GM10847 (cell line): ENCODE measurements around the gene COLEC12.

Experiments
- POLR2A ChIP-seq: IDR thresholded peaks from 2 replicates; pipeline ENCODE4 v1.6.1; 2011; ENCODE audit not compliant: insufficient read length; ENCODE audit errors: extremely low read depth

COLEC12 gene

GRCh38 chr18:312415-312814 lies 188.1 kb downstream of the COLEC12 start:
- no peak for TF ChIP-seq POLR2A

GRCh38 chr18:310042-310441 lies 190.5 kb downstream of the COLEC12 start:
- no peak for TF ChIP-seq POLR2A

DNA sequence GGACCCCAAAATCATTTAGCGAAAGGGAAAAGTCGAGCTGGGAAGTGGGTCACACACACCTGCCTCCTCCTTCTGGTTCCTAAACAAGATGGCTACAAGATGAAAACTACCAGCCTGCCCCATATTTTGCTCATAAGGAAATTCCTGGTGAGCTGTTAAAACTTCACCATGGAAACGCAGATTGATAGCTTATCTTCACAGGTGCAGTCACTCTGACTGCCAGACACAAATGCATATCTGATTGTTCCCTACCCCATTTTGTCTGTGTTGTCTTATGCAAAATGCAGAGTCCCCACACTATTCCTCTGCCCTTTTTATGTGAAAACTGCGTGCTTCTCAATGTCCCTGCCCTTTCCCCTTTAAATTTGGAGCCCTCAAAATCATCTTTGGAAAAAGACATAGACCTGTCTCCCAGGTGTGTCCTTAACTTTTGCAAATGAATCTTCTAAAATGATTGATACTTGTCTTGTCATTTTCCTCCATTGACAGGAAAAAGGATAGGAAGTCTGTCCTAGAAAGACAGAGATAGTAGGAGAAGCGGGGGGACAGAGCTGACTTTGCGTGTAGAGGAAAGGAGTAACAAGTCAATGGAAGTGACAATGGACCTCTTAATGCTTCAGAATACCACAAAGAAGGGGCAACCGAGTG lies 193.8 kb downstream of the COLEC12 start:
- no peak for TF ChIP-seq POLR2A

GRCh38 chr18:305003-305501 lies 195.4 kb downstream of the COLEC12 start:
- TF ChIP-seq POLR2A = no peak

DNA sequence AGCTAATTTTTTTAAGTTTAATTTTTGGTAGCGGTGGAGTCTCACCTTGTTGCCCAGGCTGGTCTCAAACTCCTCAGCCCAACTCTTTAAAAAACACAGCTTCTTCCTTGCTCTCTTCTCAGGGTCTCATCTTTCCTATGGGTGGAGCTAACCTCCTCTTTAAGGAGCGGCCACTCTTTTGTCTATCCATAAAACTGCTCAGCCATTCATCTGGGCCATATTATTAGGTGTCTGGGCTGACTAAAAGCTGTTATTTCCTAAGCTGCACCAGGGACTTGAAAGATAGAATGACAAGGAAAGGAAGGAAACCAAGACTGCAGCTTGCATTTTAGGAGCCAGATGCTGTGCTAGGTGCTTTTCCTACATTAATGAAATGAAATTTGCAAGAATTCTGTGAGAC lies 196.9 kb downstream of the COLEC12 start:
- TF ChIP-seq POLR2A = no peak

GRCh38 chr18:303011-303410 lies 197.5 kb downstream of the COLEC12 start:
- TF ChIP-seq POLR2A = no peak

GRCh38 chr18:302097-302496 lies 198.4 kb downstream of the COLEC12 start:
- no peak for TF ChIP-seq POLR2A

- no peak for TF ChIP-seq POLR2A
Measured at GRCh38 chr18:297936-298335, 202.6 kb downstream of the COLEC12 start.

DNA sequence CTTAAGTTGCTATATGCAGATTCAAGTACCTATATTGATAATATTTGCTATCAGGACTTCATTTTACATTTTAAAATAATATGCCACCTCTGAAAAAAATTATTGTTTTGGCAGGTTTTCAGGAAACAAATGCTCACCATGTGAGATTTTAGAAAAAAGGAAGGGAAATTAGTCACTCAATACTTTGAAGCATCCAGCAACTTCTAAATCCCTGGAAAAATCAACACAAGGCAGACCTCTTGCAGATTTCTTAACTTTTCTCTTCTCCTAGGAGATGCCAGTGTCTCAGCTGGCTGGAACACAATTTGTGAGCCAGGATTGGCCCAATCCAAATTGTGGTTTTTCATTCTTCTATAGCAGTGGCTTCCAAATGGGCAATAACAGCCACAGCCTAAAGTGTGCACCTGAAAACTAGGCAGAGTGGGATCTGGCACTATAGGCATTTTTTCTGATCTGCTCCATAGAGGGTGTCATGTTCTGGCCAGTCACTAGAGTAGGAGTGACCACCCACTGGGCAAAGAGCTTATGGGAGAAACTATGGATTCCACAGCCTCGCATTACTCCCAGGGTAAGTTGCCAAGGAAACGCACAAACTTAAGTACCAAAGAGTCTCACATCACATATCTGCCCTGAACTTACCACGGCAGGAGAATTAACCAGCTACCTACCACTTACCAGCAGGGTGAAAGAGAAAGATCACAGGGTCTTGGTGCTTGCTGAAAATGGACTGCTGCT lies 204.6 kb downstream of the COLEC12 start:
- TF ChIP-seq POLR2A = no peak

- no peak for TF ChIP-seq POLR2A
Measured at GRCh38 chr18:294566-294965, 205.9 kb downstream of the COLEC12 start.

- no peak for TF ChIP-seq POLR2A
Measured at GRCh38 chr18:293536-293935, 207.0 kb downstream of the COLEC12 start.

- no peak for TF ChIP-seq POLR2A
Measured at GRCh38 chr18:292271-292670, 208.2 kb downstream of the COLEC12 start.

- TF ChIP-seq POLR2A = no peak
Measured at GRCh38 chr18:289026-289425, 211.5 kb downstream of the COLEC12 start.

DNA sequence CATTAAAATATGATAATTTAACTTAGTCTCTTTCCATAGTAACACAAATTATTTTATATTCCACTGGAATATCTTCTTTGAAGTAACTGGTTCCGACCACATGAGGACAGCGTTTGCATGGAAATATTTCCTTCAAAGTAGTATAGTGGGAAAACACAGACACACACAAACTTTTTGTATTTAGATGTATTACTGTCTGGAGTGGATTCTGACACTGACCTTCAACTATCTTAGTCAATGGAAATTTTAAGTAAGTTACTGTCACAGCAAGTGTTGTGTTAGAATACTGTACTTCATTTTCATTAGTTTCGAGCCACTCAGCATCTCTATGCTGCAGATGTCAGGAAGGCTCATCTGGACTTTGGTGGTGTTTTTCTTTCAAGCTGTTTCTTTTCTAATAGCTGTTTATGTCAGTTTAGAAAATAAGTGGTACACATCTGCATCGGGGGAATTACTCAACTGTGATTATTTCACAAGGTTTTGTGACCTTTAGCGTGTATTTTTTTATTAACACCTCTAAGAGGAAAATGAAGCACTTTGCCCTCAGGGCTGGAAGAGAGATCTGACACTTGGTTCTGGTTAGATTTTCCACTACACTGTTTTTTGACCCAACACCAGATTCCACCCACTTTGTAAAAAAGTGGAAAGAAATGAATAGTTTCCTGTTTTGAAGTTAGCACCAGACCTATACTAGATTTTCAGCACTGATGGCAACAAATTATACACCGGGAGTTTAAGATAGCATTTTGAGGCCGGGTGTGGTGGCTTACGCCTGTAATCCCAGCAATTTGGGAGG lies 213.8 kb downstream of the COLEC12 start:
- no peak for TF ChIP-seq POLR2A

DNA sequence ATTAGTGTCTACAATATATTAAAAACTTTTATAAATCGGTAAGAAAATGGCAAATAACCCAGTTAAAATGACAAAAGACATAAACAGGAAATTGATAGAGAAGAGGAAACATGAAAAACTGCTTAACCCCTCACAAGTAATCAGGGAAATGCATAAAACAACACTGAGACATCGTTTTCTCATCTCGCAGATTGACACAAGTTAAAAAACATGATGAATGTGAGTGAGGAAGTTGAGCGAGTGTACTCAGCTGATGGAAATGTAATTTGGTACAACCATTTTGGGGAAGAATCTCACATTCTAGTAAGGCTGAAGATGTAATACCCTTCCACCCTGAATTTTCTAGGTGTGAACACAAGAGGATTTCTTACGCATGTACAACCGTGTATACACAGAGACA lies 214.7 kb downstream of the COLEC12 start:
- no peak for TF ChIP-seq POLR2A

DNA sequence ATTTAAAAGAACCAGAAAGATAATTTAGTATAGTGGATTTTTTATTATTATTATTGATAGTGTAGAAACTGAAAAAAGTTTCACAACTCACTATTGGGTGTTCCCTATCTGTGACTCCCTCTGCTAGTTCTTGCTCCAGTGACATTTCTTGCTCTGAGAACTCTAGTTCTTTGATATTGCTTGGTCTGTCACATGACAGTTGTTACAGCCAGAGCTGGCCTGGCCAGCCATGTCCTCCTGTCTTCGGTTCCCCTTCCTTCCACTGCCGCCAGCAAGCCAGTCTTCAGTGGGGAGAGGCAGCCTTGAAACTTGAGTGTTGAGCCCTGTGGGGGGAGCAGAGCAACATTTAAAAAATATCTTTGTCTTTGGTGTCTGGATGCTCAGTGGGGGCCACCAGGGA lies 225.0 kb downstream of the COLEC12 start:
- TF ChIP-seq POLR2A = no peak
